NOMO-1 (cell line): ENCODE measurements around the gene IQSEC1.

Source experiments
- DNase-seq, 2 experiments: peaks; one replicate each; lab custom pipeline; 2025; ENCODE audit not compliant: unreplicated experiment in 2 of 2; lab: John Stamatoyannopoulos, UW

The IQSEC1 gene

GRCh38 chr3:13034861-13035260 is 38.4 kb downstream of the IQSEC1 start:
- no peak for DNase-seq

GRCh38 chr3:13034109-13034800 is 39.0 kb downstream of the IQSEC1 start:
- DNase-seq, result no peak

GRCh38 chr3:13032206-13032605 is 41.0 kb downstream of the IQSEC1 start:
- no peak for DNase-seq

GRCh38 chr3:13031621-13032020 is 41.6 kb downstream of the IQSEC1 start:
- no peak for DNase-seq

- no peak for DNase-seq
Observed at GRCh38 chr3:13030684-13031083, 42.5 kb downstream of the IQSEC1 start.

GRCh38 chr3:13028010-13028821 is 45.0 kb downstream of the IQSEC1 start:
- DNase-seq, result no peak

- DNase-seq, result no peak
Observed at GRCh38 chr3:13027154-13027553, 46.1 kb downstream of the IQSEC1 start.

- DNase-seq, result no peak
Observed at GRCh38 chr3:13026534-13026933, 46.7 kb downstream of the IQSEC1 start.

GRCh38 chr3:13025778-13026518 is 47.3 kb downstream of the IQSEC1 start:
- DNase-seq, result no peak

- DNase-seq, result no peak
Observed at GRCh38 chr3:13025090-13025489, 48.1 kb downstream of the IQSEC1 start.

- no peak for DNase-seq
Observed at GRCh38 chr3:13024765-13025065, 48.5 kb downstream of the IQSEC1 start.

GRCh38 chr3:13023971-13024764 is 49.1 kb downstream of the IQSEC1 start:
- DNase-seq, result no peak

- no peak for DNase-seq
Observed at GRCh38 chr3:13023235-13023970, 49.8 kb downstream of the IQSEC1 start.

- DNase-seq, result no peak
Observed at GRCh38 chr3:13022348-13023234, 50.6 kb downstream of the IQSEC1 start.

GRCh38 chr3:13021141-13022114 is 51.8 kb downstream of the IQSEC1 start:
- no peak for DNase-seq

GRCh38 chr3:13020159-13020750 is 53.0 kb downstream of the IQSEC1 start:
- DNase-seq, result no peak

GRCh38 chr3:13019243-13020095 is 53.8 kb downstream of the IQSEC1 start:
- DNase-seq, result no peak
